HG03520 (cell line): ENCODE measurements around the gene PHF23.

ENCODE experiments used
- ATAC-seq: cut with Tn5 transposase; IDR thresholded peaks from one replicate; pipeline ENCODE4 v1.9.1; 2021; ENCODE audit warnings: mild to moderate bottlenecking, moderate library complexity; ENCODE audit not compliant: unreplicated experiment

The PHF23 gene

GRCh38 chr17:7207120-7208001 lies 31.9 kb downstream of the PHF23 start:
- no peak for ATAC-seq

- ATAC-seq = no peak
Observed at GRCh38 chr17:7205561-7205960, 33.7 kb downstream of the PHF23 start.

GRCh38 chr17:7204828-7205461 lies 34.3 kb downstream of the PHF23 start:
- peak; percentile 72 for ATAC-seq

- no peak for ATAC-seq
Observed at GRCh38 chr17:7204336-7204735, 34.9 kb downstream of the PHF23 start.

GRCh38 chr17:7203391-7203790 lies 35.9 kb downstream of the PHF23 start:
- ATAC-seq = no peak

GRCh38 chr17:7196651-7197401 lies 42.4 kb downstream of the PHF23 start:
- no peak for ATAC-seq

- no peak for ATAC-seq
Observed at GRCh38 chr17:7195971-7196370, 43.3 kb downstream of the PHF23 start.

- ATAC-seq = no peak
Observed at GRCh38 chr17:7192271-7192937, 46.9 kb downstream of the PHF23 start.

- no peak for ATAC-seq
Observed at GRCh38 chr17:7191571-7192270, 47.5 kb downstream of the PHF23 start.

GRCh38 chr17:7191069-7191468 lies 48.2 kb downstream of the PHF23 start:
- ATAC-seq = no peak

- no peak for ATAC-seq
Observed at GRCh38 chr17:7190276-7190917, 48.9 kb downstream of the PHF23 start.

GRCh38 chr17:7186241-7186640 lies 53.0 kb downstream of the PHF23 start:
- no peak for ATAC-seq
